DMS 273 treated with DMSO at 0.1 percent for 48 hours (cell line): ENCODE results near the gene MTHFSD.

Experiments used
- DNase-seq: peaks from one replicate; lab custom pipeline; 2025; lab: John Stamatoyannopoulos, UW

MTHFSD gene

GRCh38 chr16:86550281-86550680 lies 4.8 kb downstream of the MTHFSD start:
- no peak for DNase-seq

GRCh38 chr16:86549893-86550190 lies 5.2 kb downstream of the MTHFSD start:
- DNase-seq: no peak

- DNase-seq: no peak
These were observed 5.8 kb downstream of the MTHFSD start for GRCh38 chr16:86549076-86549892.

GRCh38 chr16:86547286-86547685 lies 7.7 kb downstream of the MTHFSD start:
- DNase-seq: no peak

- no peak for DNase-seq
These were observed 8.4 kb downstream of the MTHFSD start for GRCh38 chr16:86546638-86547013.

GRCh38 chr16:86545954-86546637 lies 8.9 kb downstream of the MTHFSD start:
- no peak for DNase-seq

- DNase-seq: no peak
These were observed 9.6 kb downstream of the MTHFSD start for GRCh38 chr16:86545481-86545880.

- no peak for DNase-seq
These were observed 12.0 kb downstream of the MTHFSD start for GRCh38 chr16:86542756-86543750.

- DNase-seq: no peak
These were observed 13.5 kb downstream of the MTHFSD start for GRCh38 chr16:86541560-86541959.

GRCh38 chr16:86540894-86541293 lies 14.1 kb downstream of the MTHFSD start:
- DNase-seq: no peak

GRCh38 chr16:86538196-86538780 lies 16.7 kb downstream of the MTHFSD start:
- no peak for DNase-seq

GRCh38 chr16:86537486-86537885 lies 17.5 kb downstream of the MTHFSD start:
- no peak for DNase-seq

GRCh38 chr16:86536621-86537020 lies 18.4 kb downstream of the MTHFSD start:
- no peak for DNase-seq

GRCh38 chr16:86534779-86535615 lies 20.0 kb downstream of the MTHFSD start:
- DNase-seq: no peak

- DNase-seq: no peak
These were observed 21.2 kb downstream of the MTHFSD start for GRCh38 chr16:86533767-86534351.

- no peak for DNase-seq
These were observed 22.0 kb downstream of the MTHFSD start for GRCh38 chr16:86533076-86533475.

- DNase-seq: no peak
These were observed 22.6 kb downstream of the MTHFSD start for GRCh38 chr16:86532526-86532815.

- DNase-seq: no peak
These were observed 23.2 kb downstream of the MTHFSD start for GRCh38 chr16:86531641-86532525.

GRCh38 chr16:86531191-86531545 lies 23.9 kb downstream of the MTHFSD start:
- no peak for DNase-seq
